CD4-positive, CD25-positive, alpha-beta regulatory T cell (primary cell): ENCODE measurements around the gene GFRA1. TPM values are rescaled to one million over a fixed set of nuclear protein-coding genes. Genes with fewer than 3 reads are reported as not detected.
"Not testable (repeated sequence)": the region's sequence is repeated elsewhere in the genome, so short reads cannot be mapped to it uniquely, and the experiment has no call there.

Experiments
- ATAC-seq, 2 donors: fragments of 150-1000 bp; cut with Tn5 transposase; one replicate each; pipeline ENCODE4 v1.10.0; 2021; ENCODE audit warnings: low read depth in 2 of 2, moderate number of reproducible peaks in 2 of 2, moderate library complexity in 1 of 2
- DNase-seq, 3 donors: peaks; one replicate each; pipeline versions ENCODE4 v3.0.0 to v3.0.0-alpha.2; 2012 to 2022; ENCODE audit warnings: mixed read lengths in 1 of 3
- H3K27ac ChIP-seq: one replicate; pipeline ENCODE4 v1.7.0; 2013; ENCODE audit warnings: mild to moderate bottlenecking, low read length; ENCODE audit not compliant: insufficient read depth, poor library complexity, severe bottlenecking
- H3K27me3 ChIP-seq: one replicate; pipeline ENCODE4 v1.7.0; 2013; ENCODE audit warnings: low read length; ENCODE audit not compliant: control insufficient read depth, insufficient read depth
- H3K36me3 ChIP-seq: one replicate; pipeline ENCODE4 v1.7.0; 2013; ENCODE audit warnings: mild to moderate bottlenecking, low read length, moderate library complexity; ENCODE audit not compliant: control insufficient read depth, insufficient read depth
- H3K4me1 ChIP-seq: 2 replicates; pipeline ENCODE4 v1.7.0; 2013; ENCODE audit warnings: mild to moderate bottlenecking, low read length; ENCODE audit not compliant: insufficient read depth, control insufficient read depth, poor library complexity, severe bottlenecking
- H3K4me3 ChIP-seq: one replicate; pipeline ENCODE4 v1.7.0; 2013; ENCODE audit warnings: low read depth, mild to moderate bottlenecking, low read length, moderate library complexity
- H3K9me3 ChIP-seq, 2 experiments: 1 replicate in 1 of 2; 2 replicates in 1 of 2; pipeline ENCODE4 v1.7.0; 2013; ENCODE audit warnings: low read length in 2 of 2, mild to moderate bottlenecking in 1 of 2, moderate library complexity in 1 of 2; ENCODE audit not compliant: control insufficient read depth in 2 of 2
- H3K27ac Mint-ChIP-seq, 3 donors: one replicate each; pipeline ENCODE4 v1.8.0; 2020 to 2022; ENCODE audit warnings: mild to moderate bottlenecking in 3 of 3, mixed read lengths in 3 of 3, moderate library complexity in 2 of 3
- H3K27me3 Mint-ChIP-seq: one replicate; pipeline ENCODE4 v1.8.0; 2022; ENCODE audit warnings: mild to moderate bottlenecking, mixed read lengths
- H3K36me3 Mint-ChIP-seq: one replicate; pipeline ENCODE4 v1.8.0; 2020; ENCODE audit warnings: mixed read lengths
- H3K4me1 Mint-ChIP-seq, 4 donors: one replicate each; pipeline ENCODE4 v1.8.0; 2020 to 2022; ENCODE audit warnings: mixed read lengths in 4 of 4, mild to moderate bottlenecking in 1 of 4
- H3K4me3 Mint-ChIP-seq, 4 donors: one replicate each; pipeline ENCODE4 v1.8.0; 2020 to 2022; ENCODE audit warnings: mild to moderate bottlenecking in 4 of 4, mixed read lengths in 4 of 4, moderate library complexity in 3 of 4
- H3K9me3 Mint-ChIP-seq, 7 donors: one replicate each; pipeline ENCODE4 v1.8.0; 2020 to 2022; ENCODE audit warnings: mixed read lengths in 7 of 7, mild to moderate bottlenecking in 3 of 7, moderate library complexity in 2 of 7
- polyA plus RNA-seq, 4 donors: library from polyadenylated mRNA; unstranded; fragments of 300-500 nt; fragmentation: Illumina TruSeq; gene quantifications; one replicate each; pipeline ENCODE4 v1.2.3, GENCODE V29; 2021
- total RNA-seq: library from RNA; stranded (reverse); gene quantifications from one replicate; pipeline ENCODE4 v1.2.3, GENCODE V29; 2022

The GFRA1 gene
- total and polyA plus RNA-seq, 5 donors from 2014 or later: not detected

- Histone ChIP-seq H3K27ac (no peak overlapping the region), H3K27me3 (no peaks in the 10 kb centered on the region), H3K9me3 (no peaks in the 10 kb centered on the region), H3K4me1 (no peaks in the 10 kb centered on the region), H3K36me3 (no peaks in the 10 kb centered on the region), H3K4me3 (no peak overlapping the region)
- Mint-ChIP-seq H3K4me3 (no peak overlapping the region), H3K27me3 (no peaks in the 10 kb centered on the region), H3K36me3 (no peaks in the 10 kb centered on the region), H3K27ac (no peak overlapping the region), H3K4me1 (no peaks in the 10 kb centered on the region), H3K9me3 (peaks cover 0 to 5% (median 0%) of the 10 kb centered on the region in 7 donors)
- ATAC-seq (no peak), DNase-seq (no peak)
Observed at GRCh38 chr10:116056445-116057293, 216.3 kb downstream of the GFRA1 start.

- Mint-ChIP-seq H3K4me3 (no peak overlapping the region), H3K4me1 (no peaks in the 10 kb centered on the region), H3K36me3 (no peaks in the 10 kb centered on the region), H3K27me3 (no peaks in the 10 kb centered on the region), H3K9me3 (peaks cover 0 to 5% (median 2%) of the 10 kb centered on the region in 7 donors), H3K27ac (no peak overlapping the region)
- no peak overlapping the region for H3K27ac ChIP-seq
- no peaks in the 10 kb centered on the region for H3K27me3 ChIP-seq
- H3K4me3 ChIP-seq: no peak overlapping the region
- no peaks in the 10 kb centered on the region for H3K4me1 ChIP-seq
- DNase-seq (no peak), ATAC-seq (no peak)
- no peaks in the 10 kb centered on the region for H3K36me3 ChIP-seq
- H3K9me3 ChIP-seq: no peaks in the 10 kb centered on the region
Observed at GRCh38 chr10:116055917-116056252, 217.1 kb downstream of the GFRA1 start.

GRCh38 chr10:116055252-116055916 is 217.6 kb downstream of the GFRA1 start:
- DNase-seq (no peak), ATAC-seq (no peak)
- Mint-ChIP-seq H3K4me1 (no peaks in the 10 kb centered on the region), H3K27ac (peak overlapping the region in 1 of 3 donors; percentile 5), H3K36me3 (no peaks in the 10 kb centered on the region), H3K4me3 (no peak overlapping the region), H3K9me3 (peaks cover 0 to 5% (median 1%) of the 10 kb centered on the region in 7 donors), H3K27me3 (no peaks in the 10 kb centered on the region)
- Histone ChIP-seq H3K4me3 (no peak overlapping the region), H3K36me3 (no peaks in the 10 kb centered on the region), H3K27ac (no peak overlapping the region), H3K9me3 (no peaks in the 10 kb centered on the region), H3K27me3 (no peaks in the 10 kb centered on the region), H3K4me1 (no peaks in the 10 kb centered on the region)

GRCh38 chr10:116053910-116054309 is 219.1 kb downstream of the GFRA1 start:
- no peak overlapping the region for H3K4me3 Mint-ChIP-seq
- peaks cover 0 to 6% (median 2%) of the 10 kb centered on the region in 7 donors for H3K9me3 Mint-ChIP-seq
- no peaks in the 10 kb centered on the region for H3K4me1 Mint-ChIP-seq
- H3K4me3 ChIP-seq: no peak overlapping the region
- no peaks in the 10 kb centered on the region for H3K4me1 ChIP-seq
- no peak for DNase-seq
- H3K36me3 Mint-ChIP-seq: no peaks in the 10 kb centered on the region
- H3K36me3 ChIP-seq: no peaks in the 10 kb centered on the region
- no peak overlapping the region for H3K27ac Mint-ChIP-seq
- H3K27me3 Mint-ChIP-seq: no peaks in the 10 kb centered on the region
- ATAC-seq: no peak
- H3K9me3 ChIP-seq: no peaks in the 10 kb centered on the region
- H3K27ac ChIP-seq: no peak overlapping the region
- no peaks in the 10 kb centered on the region for H3K27me3 ChIP-seq

GRCh38 chr10:116053009-116053730 is 219.8 kb downstream of the GFRA1 start:
- not testable (repeated sequence) for DNase-seq, H3K4me3 ChIP-seq, H3K27me3 ChIP-seq, H3K4me1 ChIP-seq, H3K36me3 Mint-ChIP-seq, H3K27ac Mint-ChIP-seq, ATAC-seq, H3K9me3 Mint-ChIP-seq, H3K27me3 Mint-ChIP-seq, H3K4me1 Mint-ChIP-seq, H3K27ac ChIP-seq, H3K4me3 Mint-ChIP-seq, H3K36me3 ChIP-seq, H3K9me3 ChIP-seq

DNA sequence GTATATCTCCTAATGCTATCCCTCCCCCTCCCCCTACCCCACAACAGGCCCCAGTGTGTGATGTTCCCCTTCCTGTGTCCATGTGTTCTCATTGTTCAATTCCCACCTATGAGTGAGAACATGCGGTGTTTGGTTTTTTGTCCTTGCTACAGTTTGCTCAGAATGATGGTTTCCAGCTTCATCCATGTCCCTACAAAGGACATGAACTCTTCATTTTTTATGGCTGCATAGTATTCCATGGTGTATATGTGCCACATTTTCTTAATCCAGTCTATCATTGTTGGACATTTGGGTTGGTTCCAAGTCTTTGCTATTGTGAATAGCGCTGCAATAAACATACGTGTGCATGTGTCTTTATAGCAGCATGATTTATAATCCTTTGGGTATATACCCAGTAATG is 220.5 kb downstream of the GFRA1 start:
- not testable (repeated sequence) for H3K4me3 ChIP-seq, H3K4me1 Mint-ChIP-seq, H3K9me3 Mint-ChIP-seq, H3K4me1 ChIP-seq, DNase-seq, H3K36me3 Mint-ChIP-seq, H3K27me3 Mint-ChIP-seq, H3K4me3 Mint-ChIP-seq, ATAC-seq, H3K9me3 ChIP-seq, H3K36me3 ChIP-seq, H3K27ac Mint-ChIP-seq, H3K27ac ChIP-seq, H3K27me3 ChIP-seq

DNA sequence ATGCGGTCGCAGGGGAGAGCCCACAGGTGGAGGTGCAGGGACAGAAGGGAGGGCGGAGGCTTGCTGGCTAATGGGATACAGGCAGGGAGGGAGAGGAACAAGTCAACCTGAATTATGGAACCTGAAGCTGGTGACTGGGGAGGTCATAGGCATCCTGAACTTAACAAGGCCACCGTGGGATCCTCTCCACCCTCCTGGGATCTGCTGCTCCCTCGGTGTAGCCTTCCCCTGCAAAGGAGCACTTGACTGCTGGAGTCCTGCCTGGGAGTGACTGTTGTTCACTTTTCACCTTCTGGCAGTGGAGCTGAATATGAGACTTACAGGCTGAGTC is 223.1 kb downstream of the GFRA1 start:
- Mint-ChIP-seq H3K36me3 (no peaks in the 10 kb centered on the region), H3K4me1 (no peaks in the 10 kb centered on the region), H3K27me3 (peaks cover 4% of the 10 kb centered on the region), H3K27ac (no peak overlapping the region), H3K9me3 (peaks cover 0 to 6% (median 2%) of the 10 kb centered on the region in 7 donors), H3K4me3 (no peak overlapping the region)
- Histone ChIP-seq H3K27ac (no peak overlapping the region), H3K36me3 (no peaks in the 10 kb centered on the region), H3K27me3 (no peaks in the 10 kb centered on the region), H3K4me3 (no peak overlapping the region), H3K4me1 (no peaks in the 10 kb centered on the region), H3K9me3 (no peaks in the 10 kb centered on the region)
- no peak for ATAC-seq
- DNase-seq: no peak
